ENCODE results near the gene DEGS2.

The DEGS2 gene

GRCh38 chr14:100100032-100100703, 59.3 kb downstream of the DEGS2 start:
- no peak overlapping the region for H3K27ac ChIP-seq (ENCODE audit: low read depth, low read length)
- H3K4me2 ChIP-seq (ENCODE audit: low read length) = no peak overlapping the region
- H4K20me1 ChIP-seq (ENCODE audit: control insufficient read depth, insufficient read depth, low read depth, low read length) = no peaks in the 10 kb centered on the region
- no peaks in the 10 kb centered on the region for H3K9me3 ChIP-seq (ENCODE audit: control insufficient read depth, insufficient read depth, low read length)
- TF ChIP-seq, protein P1, sequence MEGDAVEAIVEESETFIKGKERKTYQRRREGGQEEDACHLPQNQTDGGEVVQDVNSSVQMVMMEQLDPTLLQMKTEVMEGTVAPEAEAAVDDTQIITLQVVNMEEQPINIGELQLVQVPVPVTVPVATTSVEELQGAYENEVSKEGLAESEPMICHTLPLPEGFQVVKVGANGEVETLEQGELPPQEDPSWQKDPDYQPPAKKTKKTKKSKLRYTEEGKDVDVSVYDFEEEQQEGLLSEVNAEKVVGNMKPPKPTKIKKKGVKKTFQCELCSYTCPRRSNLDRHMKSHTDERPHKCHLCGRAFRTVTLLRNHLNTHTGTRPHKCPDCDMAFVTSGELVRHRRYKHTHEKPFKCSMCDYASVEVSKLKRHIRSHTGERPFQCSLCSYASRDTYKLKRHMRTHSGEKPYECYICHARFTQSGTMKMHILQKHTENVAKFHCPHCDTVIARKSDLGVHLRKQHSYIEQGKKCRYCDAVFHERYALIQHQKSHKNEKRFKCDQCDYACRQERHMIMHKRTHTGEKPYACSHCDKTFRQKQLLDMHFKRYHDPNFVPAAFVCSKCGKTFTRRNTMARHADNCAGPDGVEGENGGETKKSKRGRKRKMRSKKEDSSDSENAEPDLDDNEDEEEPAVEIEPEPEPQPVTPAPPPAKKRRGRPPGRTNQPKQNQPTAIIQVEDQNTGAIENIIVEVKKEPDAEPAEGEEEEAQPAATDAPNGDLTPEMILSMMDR (IDR thresholded peaks at IDR 0.05; ENCODE audit: low read depth, low read length, poor library complexity, severe bottlenecking) = no peak
- no peak for TF ChIP-seq EZH2phosphoT487 (IDR thresholded peaks at IDR 0.05; ENCODE audit: borderline replicate concordance, low read length)
- no peaks in the 10 kb centered on the region for H3K9me2 ChIP-seq (replicated peaks; ENCODE audit: control insufficient read depth, low read length)
- no peaks in the 10 kb centered on the region for H3F3A ChIP-seq (ENCODE audit: control insufficient read depth, insufficient read depth)
- no peaks in the 10 kb centered on the region for H3K36me3 ChIP-seq (ENCODE audit: control insufficient read depth, low read length)
- no peak overlapping the region for H3K4me3 ChIP-seq (ENCODE audit: low read length)
- H3K79me2 ChIP-seq (ENCODE audit: control insufficient read depth, low read length) = no peaks in the 10 kb centered on the region
- H3K27me3 ChIP-seq (ENCODE audit: control insufficient read depth, low read length) = no peaks in the 10 kb centered on the region
- peaks cover 31% of the 10 kb centered on the region for H3K4me1 ChIP-seq (ENCODE audit: control insufficient read depth, low read length)

GRCh38 chr14:100098171-100098570, 61.3 kb downstream of the DEGS2 start:
- no peaks in the 10 kb centered on the region for H3F3A ChIP-seq (ENCODE audit: control insufficient read depth, insufficient read depth)
- H3K36me3 ChIP-seq (ENCODE audit: control insufficient read depth, low read length) = no peaks in the 10 kb centered on the region
- no peaks in the 10 kb centered on the region for H3K9me2 ChIP-seq (replicated peaks; ENCODE audit: control insufficient read depth, low read length)
- H3K4me1 ChIP-seq (ENCODE audit: control insufficient read depth, low read length) = peaks cover 18% of the 10 kb centered on the region
- H3K4me3 ChIP-seq (ENCODE audit: low read length) = no peak overlapping the region
- H3K27ac ChIP-seq (ENCODE audit: low read depth, low read length) = no peak overlapping the region
- no peaks in the 10 kb centered on the region for H3K79me2 ChIP-seq (ENCODE audit: control insufficient read depth, low read length)
- no peak overlapping the region for H3K4me2 ChIP-seq (ENCODE audit: low read length)
- no peaks in the 10 kb centered on the region for H4K20me1 ChIP-seq (ENCODE audit: control insufficient read depth, insufficient read depth, low read depth, low read length)
- no peak for TF ChIP-seq EZH2phosphoT487 (IDR thresholded peaks at IDR 0.05; ENCODE audit: borderline replicate concordance, low read length)
- no peaks in the 10 kb centered on the region for H3K9me3 ChIP-seq (ENCODE audit: control insufficient read depth, insufficient read depth, low read length)
- H3K27me3 ChIP-seq (ENCODE audit: control insufficient read depth, low read length) = no peaks in the 10 kb centered on the region

DNA sequence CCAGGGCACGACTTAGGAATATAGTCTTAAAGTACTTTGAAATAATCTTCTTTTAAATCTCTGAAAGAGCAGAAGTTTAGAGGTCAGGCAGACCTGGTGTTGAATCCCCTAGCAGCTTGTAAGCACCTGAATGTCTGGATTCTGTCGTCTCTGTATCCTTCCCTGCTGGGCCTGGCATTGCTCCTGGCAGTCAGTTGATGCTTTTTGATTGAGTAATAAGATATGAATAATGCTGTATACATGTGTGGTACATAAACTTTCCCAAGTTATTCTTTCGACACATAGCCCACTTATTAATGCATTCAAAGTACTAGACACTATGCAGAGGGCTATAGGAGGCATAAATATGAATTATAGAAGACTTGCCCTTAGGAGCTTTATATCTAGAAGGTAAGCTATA, 62.8 kb downstream of the DEGS2 start:
- no peaks in the 10 kb centered on the region for H3K36me3 ChIP-seq (ENCODE audit: control insufficient read depth, low read length)
- no peak overlapping the region for H3K4me2 ChIP-seq (ENCODE audit: low read length)
- no peak for TF ChIP-seq EZH2phosphoT487 (IDR thresholded peaks at IDR 0.05; ENCODE audit: borderline replicate concordance, low read length)
- TF ChIP-seq, protein P1 (IDR thresholded peaks at IDR 0.05; ENCODE audit: low read depth, low read length, poor library complexity, severe bottlenecking) = no peak
- H3K9me2 ChIP-seq (replicated peaks; ENCODE audit: control insufficient read depth, low read length) = no peaks in the 10 kb centered on the region
- no peaks in the 10 kb centered on the region for H3F3A ChIP-seq (ENCODE audit: control insufficient read depth, insufficient read depth)
- peaks cover 3% of the 10 kb centered on the region for H3K4me1 ChIP-seq (ENCODE audit: control insufficient read depth, low read length)
- H3K9me3 ChIP-seq (ENCODE audit: control insufficient read depth, insufficient read depth, low read length) = no peaks in the 10 kb centered on the region
- no peak overlapping the region for H3K4me3 ChIP-seq (ENCODE audit: low read length)
- H4K20me1 ChIP-seq (ENCODE audit: control insufficient read depth, insufficient read depth, low read depth, low read length) = no peaks in the 10 kb centered on the region
- no peaks in the 10 kb centered on the region for H3K27me3 ChIP-seq (ENCODE audit: control insufficient read depth, low read length)
- no peaks in the 10 kb centered on the region for H3K79me2 ChIP-seq (ENCODE audit: control insufficient read depth, low read length)
- H3K27ac ChIP-seq (ENCODE audit: low read depth, low read length) = no peak overlapping the region
